Kasumi-1 (cell line): ENCODE measurements around the gene ATG4B.
A peak's percentile ranks its signal among the peaks of the same experiment; 100 is the strongest.
"Not testable (repeated sequence)": the region's sequence is repeated elsewhere in the genome, so short reads cannot be mapped to it uniquely, and the experiment has no call there.

ENCODE experiments used
- DNase-seq, 2 experiments: peaks; one replicate each; lab custom pipeline; 2025; lab: John Stamatoyannopoulos, UW

The ATG4B gene

DNA sequence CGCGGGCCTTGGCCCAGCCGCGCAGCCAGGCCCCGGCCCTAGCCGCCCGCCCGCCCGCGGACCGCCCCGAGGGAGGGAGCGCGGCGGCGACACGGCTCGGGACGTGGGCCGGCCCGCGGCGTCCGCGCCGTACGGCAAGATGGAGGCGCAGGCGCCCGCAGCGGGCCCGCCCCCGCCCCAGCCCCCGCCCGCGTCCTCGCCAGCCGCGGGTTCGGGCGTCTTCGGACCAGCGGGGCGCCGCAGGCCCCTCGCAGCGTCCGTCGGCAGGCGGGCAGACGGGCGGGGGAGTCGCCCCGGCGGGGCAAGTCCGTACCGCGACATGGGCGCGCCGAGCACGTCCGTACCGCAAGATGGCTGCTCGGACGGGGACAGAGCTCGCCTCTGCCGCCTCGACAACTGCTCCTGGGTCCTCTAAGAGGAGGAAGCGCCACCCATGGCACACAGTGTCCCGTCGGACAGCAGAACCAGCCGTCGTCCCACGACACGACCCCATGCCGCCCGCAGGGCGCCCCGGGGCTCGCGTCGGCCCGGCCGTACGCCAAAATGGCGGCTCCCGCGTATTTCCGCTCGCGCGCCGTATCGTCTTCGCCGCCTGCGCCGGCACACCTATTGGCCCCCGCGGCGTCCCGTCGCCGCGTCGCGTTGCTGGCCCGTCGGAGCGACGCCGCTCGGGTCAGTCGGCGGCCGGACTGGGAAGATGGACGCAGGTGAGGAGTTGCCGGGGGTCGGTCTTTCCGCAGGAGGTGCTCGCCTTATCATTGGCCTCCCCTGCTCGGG, at the start of gene ATG4B, which contains the start of gene THAP4:
ATG4B (plus strand) TSS at position 676 of the 777 bp plus-strand sequence; CDS start at position 698, 22 bp downstream.
THAP4 (minus strand) TSS at position 141 of the 777 bp plus-strand sequence. CDS start 141 bp downstream, outside the sequence.
- peak; percentile 24 to 29 for DNase-seq

DNA sequence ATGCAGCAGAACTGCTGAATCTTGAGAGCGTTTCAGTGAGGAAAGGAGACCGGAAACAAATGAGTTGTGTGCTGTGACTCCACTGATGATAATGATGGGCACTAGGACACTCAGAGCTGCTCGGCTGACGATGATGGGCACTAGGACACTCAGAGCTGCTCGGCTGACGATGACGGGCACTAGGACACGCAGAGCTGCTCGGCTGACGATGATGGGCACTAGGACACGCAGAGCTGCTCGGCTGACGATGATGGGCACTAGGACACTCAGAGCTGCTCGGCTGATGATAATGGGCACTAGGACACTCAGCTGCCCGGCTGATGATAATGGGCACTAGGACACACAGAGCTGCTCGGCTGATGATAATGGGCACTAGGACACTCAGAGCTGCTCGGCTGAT, 47.6 kb upstream of the ATG4B start:
- not testable (repeated sequence) for DNase-seq

DNA sequence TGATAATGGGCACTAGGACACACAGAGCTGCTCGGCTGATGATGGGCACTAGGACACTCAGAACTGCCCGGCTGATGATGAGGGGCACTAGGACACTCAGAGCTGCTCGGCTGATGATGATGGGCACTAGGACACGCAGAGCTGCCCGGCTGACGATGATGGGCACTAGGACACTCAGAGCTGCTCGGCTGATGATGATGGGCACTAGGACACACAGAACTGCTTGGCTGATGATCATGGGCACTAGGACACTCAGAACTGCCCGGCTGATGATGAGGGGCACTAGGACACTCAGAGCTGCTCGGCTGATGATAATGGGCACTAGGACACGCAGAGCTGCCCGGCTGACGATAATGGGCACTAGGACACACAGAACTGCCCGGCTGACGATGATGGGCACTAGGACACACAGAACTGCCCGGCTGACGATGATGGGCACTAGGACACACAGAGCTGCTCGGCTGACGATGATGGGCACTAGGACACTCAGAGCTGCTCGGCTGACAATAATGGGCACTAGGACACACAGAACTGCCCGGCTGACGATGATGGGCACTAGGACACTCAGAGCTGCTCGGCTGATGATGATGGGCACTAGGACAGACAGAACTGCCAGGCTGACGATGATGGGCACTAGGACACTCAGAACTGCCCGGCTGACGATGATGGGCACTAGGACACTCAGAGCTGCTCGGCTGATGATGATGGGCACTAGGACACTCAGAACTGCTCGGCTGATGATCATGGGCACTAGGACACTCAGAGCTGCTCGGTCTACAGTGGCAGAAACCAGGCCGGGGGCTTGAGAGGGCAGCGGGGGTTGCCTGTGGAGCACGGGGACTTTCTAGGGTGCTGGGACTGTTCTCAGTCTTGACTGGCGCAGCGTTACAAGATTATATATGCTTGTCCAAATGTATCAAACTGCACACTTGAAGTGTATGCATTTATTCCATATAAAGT, 46.7 kb upstream of the ATG4B start:
- DNase-seq: not testable (repeated sequence)

DNA sequence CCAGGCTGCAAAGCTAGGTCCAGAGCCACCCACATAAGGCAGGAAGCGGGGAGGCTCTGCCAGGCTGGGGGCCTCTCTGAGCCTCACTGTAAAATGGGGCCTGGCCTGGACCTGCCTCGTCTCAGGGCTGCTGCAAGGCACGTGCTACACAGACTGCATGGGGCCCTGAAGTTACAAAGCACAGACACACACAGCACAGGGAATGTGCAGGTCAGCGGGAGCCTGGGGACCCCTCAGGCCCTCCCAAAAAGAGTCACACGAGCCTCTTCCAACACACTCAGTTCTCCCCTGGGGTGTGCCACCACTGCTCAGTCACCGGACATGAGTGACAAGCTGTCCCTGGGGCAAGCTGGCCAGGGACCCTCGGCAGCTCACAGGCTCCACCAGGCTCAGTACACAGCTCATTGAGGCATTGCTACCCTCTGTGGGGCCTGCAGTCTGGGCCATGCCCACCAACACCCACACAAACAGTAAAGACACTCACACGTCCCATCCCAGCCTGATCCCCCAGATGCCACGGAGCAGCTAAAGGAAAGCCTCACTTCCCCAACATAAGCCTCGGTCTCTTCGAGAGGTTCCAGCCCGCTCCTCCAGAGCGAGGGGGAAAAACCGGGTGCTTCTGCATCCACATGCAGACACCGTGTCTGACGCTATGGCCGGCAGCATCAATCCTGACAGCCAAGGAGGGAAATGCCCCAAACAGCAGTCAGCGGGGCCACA, 45.2 kb upstream of the ATG4B start:
- DNase-seq: no peak

- no peak for DNase-seq
Observed at GRCh38 chr2:241593271-241593670, 44.2 kb upstream of the ATG4B start.

GRCh38 chr2:241595600-241596140, 41.8 kb upstream of the ATG4B start:
- peak in 1 of 2 experiments; percentile 6 for DNase-seq

DNA sequence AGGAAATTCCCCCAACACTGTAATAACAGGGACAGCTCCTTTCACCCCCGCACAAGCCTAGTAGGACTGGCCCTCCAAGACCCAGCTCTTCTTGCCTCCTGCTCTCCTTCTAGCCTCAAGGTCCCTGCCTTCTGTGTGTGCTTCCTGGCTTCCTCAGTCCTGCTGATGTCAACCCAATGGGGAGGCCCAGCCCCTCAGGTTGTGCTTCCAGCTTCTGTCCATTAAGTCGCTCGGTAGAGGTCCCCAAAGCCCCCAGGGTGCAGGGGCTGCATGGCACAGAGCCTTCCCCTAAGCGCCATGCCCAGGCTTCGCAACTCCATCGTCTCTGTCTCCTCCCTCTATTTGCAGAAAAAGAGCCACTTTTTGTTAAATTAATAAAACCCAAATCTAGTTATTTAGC, 39.9 kb upstream of the ATG4B start:
- no peak for DNase-seq

DNA sequence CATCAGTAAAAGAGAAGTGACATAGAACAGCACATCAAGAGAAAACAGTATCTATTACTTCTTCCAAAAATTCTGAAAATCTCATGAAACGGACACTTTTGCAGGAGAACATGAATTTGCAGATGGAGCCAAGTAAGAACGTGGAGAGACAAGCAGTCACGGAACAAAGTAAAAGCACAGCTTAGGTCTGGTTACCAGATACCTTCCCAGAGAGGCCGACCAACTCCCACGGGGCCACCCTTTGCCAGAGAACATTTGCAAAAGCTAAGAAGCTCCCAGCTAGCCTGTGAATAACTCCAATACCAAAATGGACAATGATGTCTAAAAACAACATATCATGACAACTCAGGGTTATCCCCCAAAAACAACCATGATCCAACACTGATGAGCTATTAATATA, 39.4 kb upstream of the ATG4B start:
- no peak for DNase-seq

DNA sequence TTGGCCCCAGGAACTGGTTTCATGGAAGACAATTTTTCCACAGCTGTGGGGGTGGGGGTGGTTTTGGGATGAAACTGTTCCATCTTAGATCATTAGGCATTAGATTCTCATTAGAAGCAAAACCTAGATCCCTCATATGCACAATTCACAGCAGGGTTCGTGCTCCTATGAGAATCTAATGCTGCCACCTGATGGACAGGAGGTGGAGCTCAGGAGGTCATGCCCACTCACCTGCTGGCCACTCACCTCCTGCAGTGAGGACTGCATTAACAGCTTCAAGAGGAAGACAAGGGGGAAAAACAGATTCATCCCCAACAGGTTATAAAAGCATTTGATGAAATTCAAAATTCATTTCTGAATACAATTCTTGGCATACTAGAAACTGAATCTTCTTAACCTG, 39.0 kb upstream of the ATG4B start:
- DNase-seq: no peak

- DNase-seq: no peak
Observed at GRCh38 chr2:241599615-241600014, 37.9 kb upstream of the ATG4B start.

GRCh38 chr2:241601841-241602240, 35.7 kb upstream of the ATG4B start:
- DNase-seq: no peak

DNA sequence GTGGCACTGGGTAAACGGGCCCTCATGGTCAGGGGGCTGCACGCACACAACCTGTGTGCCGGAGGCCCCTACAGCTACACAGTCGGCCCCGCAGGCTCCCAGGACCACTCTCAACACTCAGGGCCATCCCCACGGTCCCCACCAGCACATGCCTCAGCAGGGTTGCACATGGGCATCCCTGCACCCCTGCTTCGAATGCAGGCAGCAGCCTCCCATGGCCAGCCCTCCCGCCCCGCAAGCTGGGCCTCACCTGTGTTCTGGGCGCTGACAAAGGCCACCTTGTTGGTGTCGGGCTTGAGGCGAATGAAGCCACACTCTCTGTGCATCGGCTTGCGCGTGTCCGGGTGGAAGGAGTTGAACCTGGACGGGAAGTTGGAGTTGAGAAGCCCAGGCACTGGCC, 34.8 kb upstream of the ATG4B start:
- DNase-seq: no peak

GRCh38 chr2:241603686-241604085, 33.8 kb upstream of the ATG4B start:
- DNase-seq: no peak

DNA sequence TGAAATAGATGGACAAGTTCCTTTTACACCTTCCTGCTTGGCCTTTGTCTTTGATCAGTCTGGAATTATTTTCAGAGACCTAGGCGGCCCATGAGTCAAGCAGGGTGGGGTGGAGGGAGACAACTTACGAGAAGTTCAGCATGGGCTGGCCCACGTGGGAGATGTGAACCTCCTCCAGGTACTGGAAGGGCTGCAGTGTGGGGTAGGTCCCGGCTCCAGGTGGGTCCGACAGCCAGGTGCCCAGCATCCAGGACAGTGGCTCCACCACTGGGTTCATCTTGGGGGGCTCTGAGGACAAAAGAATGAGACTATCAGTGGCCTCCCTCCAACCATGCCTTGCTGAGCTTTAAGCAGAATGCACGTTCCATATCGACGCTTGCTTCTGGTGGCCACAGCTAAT, 31.3 kb upstream of the ATG4B start:
- no peak for DNase-seq

DNA sequence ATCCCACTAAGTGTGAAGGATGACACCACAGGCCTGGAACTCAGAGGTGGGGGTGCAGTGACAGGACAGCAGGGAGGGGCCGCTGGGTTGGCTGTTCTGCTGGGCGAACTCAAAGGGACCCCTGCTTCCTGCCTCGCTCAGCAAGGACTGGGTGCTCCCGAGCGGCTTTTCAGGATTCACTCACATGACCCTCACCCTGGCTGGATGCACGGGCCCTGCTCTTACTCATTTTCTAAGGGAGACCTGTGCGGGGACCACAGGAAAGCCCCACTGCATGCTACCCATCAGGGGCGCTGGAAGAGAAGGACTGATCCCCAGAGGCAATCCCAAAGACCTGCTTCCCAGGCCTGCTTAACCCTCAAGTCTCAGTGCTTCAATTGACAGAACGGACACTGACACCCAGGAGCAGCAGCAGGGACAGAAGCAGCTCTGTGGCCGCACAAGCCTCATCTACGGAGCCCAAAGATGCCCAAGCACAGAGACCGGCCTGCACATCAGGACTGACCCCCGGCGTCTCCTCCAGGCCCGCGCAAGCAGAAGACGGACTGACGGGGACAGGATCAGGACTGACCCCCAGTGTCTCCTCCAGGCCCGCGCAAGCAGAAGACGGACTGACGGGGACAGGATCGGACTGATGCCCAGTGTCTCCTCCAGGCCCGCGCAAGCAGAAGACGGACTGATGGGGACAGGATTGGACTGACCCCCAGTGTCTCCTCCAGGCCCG, 30.2 kb upstream of the ATG4B start:
- DNase-seq: no peak

DNA sequence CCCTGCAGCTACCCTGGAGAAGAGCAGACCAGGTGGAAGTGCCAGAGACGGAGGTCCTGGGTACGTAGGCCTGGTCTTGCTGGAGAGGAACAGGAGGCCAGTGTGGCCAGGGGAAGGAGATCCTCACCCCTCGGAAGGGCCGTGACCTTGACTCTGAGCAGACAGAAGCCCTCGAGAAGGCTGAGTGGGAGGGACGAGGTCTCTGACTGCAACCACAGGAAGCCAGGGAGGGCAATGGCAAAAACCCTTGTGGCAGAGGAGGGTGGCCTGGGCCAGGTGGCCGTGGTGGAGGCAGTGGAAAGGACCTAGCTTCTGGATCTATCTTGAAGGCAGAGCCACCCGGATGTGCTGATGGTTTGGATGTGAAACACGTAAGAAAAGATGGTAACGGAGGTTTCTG, 28.6 kb upstream of the ATG4B start:
- DNase-seq: no peak

DNA sequence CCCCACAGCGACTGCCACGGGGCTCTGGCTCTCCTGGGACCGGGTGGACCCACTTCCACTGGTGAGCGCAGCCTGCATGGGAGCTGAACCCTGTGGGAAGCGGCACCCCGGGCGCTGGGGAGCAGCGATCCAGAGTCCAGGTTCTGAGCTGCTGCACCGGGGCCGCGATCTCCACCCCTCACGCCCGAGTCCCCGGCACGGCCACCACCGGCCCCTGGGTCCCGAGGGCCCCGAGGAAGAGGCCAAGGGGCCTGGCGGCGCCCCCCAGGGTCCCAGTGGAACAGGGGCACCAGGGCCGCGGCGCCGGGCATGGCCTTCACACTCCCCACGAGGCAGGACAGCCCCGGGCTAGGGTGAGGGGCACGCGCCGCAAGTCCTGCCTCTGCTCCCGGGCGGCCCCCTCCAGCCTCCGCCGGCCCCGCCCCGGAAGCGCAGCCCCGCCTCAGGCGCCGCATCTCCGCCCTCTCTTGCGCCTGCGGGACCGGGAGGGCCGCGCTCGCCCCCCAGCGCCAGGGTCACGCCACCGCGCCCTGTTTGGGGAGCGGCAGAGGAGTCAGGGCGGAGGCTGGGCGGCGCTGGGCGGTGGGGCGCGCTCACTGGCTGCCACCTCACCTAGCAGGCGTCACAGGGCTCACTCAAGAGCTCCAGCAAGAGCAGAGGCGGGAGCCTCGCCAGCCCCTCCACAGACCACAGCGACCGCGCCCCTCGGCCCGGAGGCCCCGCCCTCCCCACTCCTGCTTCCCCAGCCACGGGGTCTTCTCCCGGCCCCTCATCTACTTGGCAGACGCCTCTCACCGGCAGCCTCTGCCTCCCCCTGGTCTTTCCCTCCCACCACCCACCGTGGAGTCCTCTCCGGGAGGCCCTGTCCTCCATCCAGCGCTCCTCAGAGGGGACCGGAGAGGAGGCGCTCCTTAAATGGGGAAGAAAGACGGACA, 27.4 kb upstream of the ATG4B start:
- peak; percentile 55 to 56 for DNase-seq

DNA sequence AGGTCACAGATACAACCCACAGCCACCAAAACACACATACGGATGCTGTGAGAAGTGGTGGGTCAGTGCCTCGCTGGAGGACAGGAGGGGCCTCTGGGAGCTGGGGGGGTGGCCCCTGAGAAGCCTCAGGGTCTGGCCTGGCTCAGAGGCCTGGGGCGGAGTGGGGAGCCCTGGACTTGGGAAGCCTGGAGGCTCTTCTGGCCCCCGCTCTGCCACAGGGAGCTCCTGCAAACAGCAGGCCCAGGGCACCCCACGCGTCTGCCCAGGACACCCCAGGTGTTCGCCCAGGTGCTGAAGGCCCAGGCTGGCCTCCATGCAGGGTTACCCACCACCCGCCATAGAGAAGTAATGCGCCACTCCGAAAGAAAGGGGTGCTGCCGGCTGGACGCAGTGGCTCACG, 26.4 kb upstream of the ATG4B start:
- no peak for DNase-seq

DNA sequence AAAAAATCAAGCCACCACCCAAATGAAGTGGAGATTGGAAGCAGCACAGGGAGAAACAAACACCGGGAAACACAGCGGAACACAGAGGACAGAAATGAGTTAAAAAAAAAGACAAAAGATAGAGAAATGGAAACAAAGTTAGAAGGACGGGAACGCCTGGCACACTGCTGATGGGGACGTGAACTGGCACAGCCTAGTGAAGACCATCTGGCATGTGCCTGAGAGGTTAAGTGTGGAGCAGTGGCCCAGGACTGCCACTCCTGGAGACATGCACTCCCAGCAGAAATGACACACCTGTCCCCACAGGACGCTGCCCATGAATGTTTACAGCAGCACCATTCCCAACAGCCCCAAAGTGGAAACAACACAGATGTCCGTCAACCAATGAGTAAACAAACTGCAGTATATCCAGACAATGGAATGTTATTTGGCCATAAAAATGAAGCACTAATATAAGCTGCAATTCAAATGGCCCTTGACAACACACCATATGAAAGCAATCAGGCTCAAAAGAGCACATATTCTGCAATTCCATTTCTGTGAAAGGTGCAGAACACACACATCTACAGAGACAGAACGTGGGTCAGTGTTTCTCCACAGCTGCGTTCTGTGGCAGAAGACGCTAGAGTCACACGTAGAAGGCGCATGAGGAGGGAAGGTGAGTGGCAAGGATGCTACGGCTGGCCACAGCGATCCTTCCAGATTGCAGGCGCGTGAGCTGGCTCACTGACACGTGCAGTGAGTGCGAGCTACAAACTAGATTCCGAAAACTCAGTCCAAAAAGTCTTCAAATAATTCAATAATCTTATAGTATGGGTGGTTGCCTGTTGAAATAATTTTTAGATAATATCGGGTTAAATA, 25.1 kb upstream of the ATG4B start:
- no peak for DNase-seq
